K562 (cell line): ENCODE results near the gene XPO4. TPM values are rescaled to one million over a fixed set of nuclear protein-coding genes. Genes with fewer than 3 reads are reported as not detected.

Experiments
- ATAC-seq: fragments of 200-7000 bp; cut with Tn5 transposase; 3 replicates; pipeline ENCODE4 v1.9.1; 2020; ENCODE audit warnings: moderate library complexity
- BruUV-seq: library from RNA; stranded (reverse); fragments of 400-500 nt; replicated peaks from 2 replicates; lab custom pipeline; 2021; lab: Mats Ljungman, UMichigan
- CTCF ChIA-PET: fragments of 300-600 bp; formaldehyde crosslinking; extraction: SDS; loops from one replicate; lab custom pipeline; 2021; ENCODE audit warnings: low intra/inter-chr PET ratio; lab: Yijun Ruan, JAX
- POLR2A ChIA-PET: fragments of 300-600, 350-650 bp; sonication (Branson Sonifier 250); formaldehyde crosslinking; extraction: SDS; loops from one replicate; lab custom pipeline; 2021; ENCODE audit warnings: antibody characterized with exemption, inconsistent platforms; lab: Yijun Ruan, JAX
- DNase-seq, 4 experiments: peaks; one replicate each; pipeline versions ENCODE4 v3.0.0 to v3.0.0-alpha.2; 2011 to 2018; ENCODE audit warnings: low spot score in 3 of 4, mixed read lengths in 3 of 4; ENCODE audit errors: extremely low read depth in 1 of 4
- FAIRE-seq: peaks from 2 replicates; lab custom pipeline; 2011; peaks lifted over from hg19 to GRCh38; lab: Jason Lieb, UNC
- H2AFZ ChIP-seq: 2 replicates; pipeline ENCODE4 v1.6.0; 2011; ENCODE audit warnings: low read depth, low read length, control low read depth, inconsistent platforms
- H3K27ac ChIP-seq: fragments of 200-600 bp; 3 replicates; pipeline ENCODE4 v1.8.0; 2011; ENCODE audit warnings: low read depth, mild to moderate bottlenecking, control low read depth, inconsistent platforms, low read length, moderate library complexity, mixed read lengths; ENCODE audit errors: extremely low read depth
- H3K27me3 ChIP-seq, 2 experiments: fragments of 300-600 bp in 1 of 2; 2 replicates in 1 of 2; 3 replicates in 1 of 2; pipeline versions ENCODE4 v1.6.0 to v1.8.0; 2011; ENCODE audit warnings: inconsistent platforms in 2 of 2, low read length in 2 of 2, mild to moderate bottlenecking in 1 of 2, mixed read lengths in 1 of 2, moderate library complexity in 1 of 2; ENCODE audit not compliant: control insufficient read depth in 2 of 2, insufficient read depth in 2 of 2
- H3K36me3 ChIP-seq: fragments of 300-600 bp; 3 replicates; pipeline ENCODE4 v1.8.0; 2011; ENCODE audit warnings: mild to moderate bottlenecking, low read length, inconsistent platforms; ENCODE audit not compliant: control insufficient read depth, insufficient read depth
- H3K4me1 ChIP-seq, 2 experiments: fragments of 200-600 bp in 1 of 2; replicated peaks in 1 of 2; 2 replicates in 1 of 2; 3 replicates in 1 of 2; pipeline versions ENCODE4 v1.5.1 to v1.8.0; 2011; ENCODE audit warnings: inconsistent platforms in 2 of 2, low read length in 2 of 2, mild to moderate bottlenecking in 1 of 2, mixed read lengths in 1 of 2, moderate library complexity in 1 of 2; ENCODE audit not compliant: control insufficient read depth in 2 of 2, insufficient read depth in 2 of 2
- H3K4me2 ChIP-seq: 2 replicates; pipeline ENCODE4 v1.6.1; 2011; ENCODE audit warnings: low read length, control low read depth, inconsistent platforms, mixed read lengths; ENCODE audit not compliant: insufficient read depth
- H3K4me3 ChIP-seq: fragments of 200-600 bp; sonication (generic), shearing (Covaris generic); 2 replicates; pipeline ENCODE4 v1.5.1; 2016; ENCODE audit warnings: control low read depth, inconsistent platforms
- H3K79me2 ChIP-seq: fragments of 200-600 bp; 3 replicates; pipeline ENCODE4 v1.8.0; 2011; ENCODE audit warnings: low read length, inconsistent platforms; ENCODE audit not compliant: control insufficient read depth, insufficient read depth
- H3K9ac ChIP-seq, 2 experiments: 2 replicates each; pipeline versions ENCODE4 v1.6.0 to v1.6.1; 2011; ENCODE audit warnings: low read depth in 2 of 2, low read length in 2 of 2, control low read depth in 1 of 2, inconsistent platforms in 1 of 2, mild to moderate bottlenecking in 1 of 2, mixed read lengths in 1 of 2; ENCODE audit not compliant: insufficient read depth in 1 of 2
- H3K9me1 ChIP-seq: one replicate; pipeline ENCODE4 v1.6.0; 2011; ENCODE audit warnings: inconsistent platforms, mild to moderate bottlenecking, low read length, moderate library complexity; ENCODE audit not compliant: control insufficient read depth, insufficient read depth
- H3K9me3 ChIP-seq: replicated peaks from 2 replicates; pipeline ENCODE4 v1.5.1; 2011; ENCODE audit warnings: low read depth, low read length, inconsistent platforms; ENCODE audit not compliant: control insufficient read depth, insufficient read depth
- H4K20me1 ChIP-seq: replicated peaks from 2 replicates; pipeline ENCODE4 v1.6.1; 2011; ENCODE audit warnings: low read length, inconsistent platforms, mixed read lengths; ENCODE audit not compliant: control insufficient read depth, insufficient read depth
- CEBPB ChIP-seq: fragments of 450-650 bp; IDR thresholded peaks from 2 replicates; pipeline ENCODE4 v1.6.1; 2016; ENCODE audit warnings: missing genetic modification characterization, missing compliant biosample characterization
- EHMT2 ChIP-seq: fragments of 450-650 bp; IDR thresholded peaks from 2 replicates; pipeline ENCODE4 v1.6.1; 2018; ENCODE audit warnings: antibody characterized with exemption
- ETS2 ChIP-seq: IDR thresholded peaks from 2 replicates; pipeline ENCODE4 v1.6.1; 2016; ENCODE audit warnings: borderline replicate concordance, missing genetic modification characterization, mild to moderate bottlenecking, moderate library complexity, missing compliant biosample characterization; ENCODE audit not compliant: poor library complexity, severe bottlenecking
- FOXK1 ChIP-seq: sonication (generic); formaldehyde crosslinking; IDR thresholded peaks from 2 replicates; pipeline ENCODE4 v1.8.0; 2022; ENCODE audit warnings: missing genetic modification reagents, mild to moderate bottlenecking, borderline replicate concordance
- FOXK2 ChIP-seq, 2 experiments: fragments of 450-650 bp; IDR thresholded peaks in 1 of 2; conservative IDR thresholded peaks in 1 of 2; 2 replicates each; pipeline ENCODE4 v1.6.1; 2016; ENCODE audit warnings: low read depth in 2 of 2, mild to moderate bottlenecking in 1 of 2
- GABPB1 ChIP-seq: sonication (generic); formaldehyde crosslinking; IDR thresholded peaks from 2 replicates; pipeline ENCODE4 v1.8.0; 2022; ENCODE audit warnings: mild to moderate bottlenecking, missing genetic modification reagents
- GATAD2B ChIP-seq: fragments of 450-650 bp; IDR thresholded peaks from 2 replicates; pipeline ENCODE4 v1.6.1; 2017; ENCODE audit warnings: mild to moderate bottlenecking, borderline replicate concordance
- HDAC3 ChIP-seq: fragments of 450-650 bp; IDR thresholded peaks from 2 replicates; pipeline ENCODE4 v1.6.1; 2018; ENCODE audit warnings: borderline replicate concordance, mild to moderate bottlenecking, moderate library complexity; ENCODE audit not compliant: partially characterized antibody
- NFE2L1 ChIP-seq: fragments of 450-650 bp; IDR thresholded peaks from 2 replicates; pipeline ENCODE4 v1.6.1; 2016; ENCODE audit warnings: missing genetic modification characterization, low read depth, mild to moderate bottlenecking, missing compliant biosample characterization, moderate library complexity, borderline replicate concordance
- NR3C1 ChIP-seq: sonication (generic); formaldehyde crosslinking; IDR thresholded peaks from 2 replicates; pipeline ENCODE4 v1.8.1; 2022; ENCODE audit warnings: missing genetic modification reagents
- PRMT5 ChIP-seq: sonication (generic); formaldehyde crosslinking; IDR thresholded peaks from 2 replicates; pipeline ENCODE4 v1.5.0; 2020; ENCODE audit warnings: missing genetic modification reagents
- ZNF23 ChIP-seq: fragments of 250-450 bp; sonication (Bioruptor Pico); IDR thresholded peaks from 2 replicates; pipeline ENCODE4 v1.4.0; 2020; ENCODE audit warnings: mild to moderate bottlenecking
- ZNF3 ChIP-seq: fragments of 250-450 bp; sonication (Bioruptor Pico); IDR thresholded peaks from 2 replicates; pipeline ENCODE4 v1.5.0; 2021; ENCODE audit warnings: mild to moderate bottlenecking, moderate library complexity
- WGBS: fragments of 100-300 bp; shearing (Covaris generic); methylation state at CpG from one replicate; pipeline ENCODE4 v1.1.6; 2016; ENCODE audit warnings: low coverage, mixed read lengths; ENCODE audit not compliant: insufficient coverage; ENCODE audit errors: missing lambda C conversion rate; 5-methylcytosine and 5-hydroxymethylcytosine counted together
- in situ Hi-C: fragments of 300-500 bp; cut with MboI; formaldehyde crosslinking; loops from 4 replicates; pipeline ENCODE4 v1.15.0; 2018; ENCODE audit warnings: inconsistent platforms, mixed read lengths
- intact Hi-C: fragments of 100-400 bp; cut with micrococcal nuclease; formaldehyde crosslinking; loops from 2 replicates; pipeline ENCODE4 v1.14.2; 2022
- polyA plus RNA-seq, 8 experiments: library from polyadenylated mRNA; depleted of rRNA in 4 of 8; stranded (reverse) in 5 of 8; unstranded in 3 of 8; fragments of >200 nt; fragmentation: Nextera tagmentation in 2 of 8; fragmentation: Illumina TruSeq in 1 of 8; extraction: Ambion mirVana in 2 of 8; extraction: Trizol in 1 of 8; gene quantifications; 2 replicates each; pipeline versions ENCODE4 v1.2.1 to v1.2.3, GENCODE V29; 2011 to 2014; ENCODE audit warnings: inconsistent platforms in 1 of 8, missing spikeins in 1 of 8
- total RNA-seq, 7 experiments: library from RNA; depleted of rRNA in 6 of 7; stranded (reverse); fragments of >200 nt in 6 of 7; fragmentation: Illumina TruSeq in 2 of 7; extraction: Trizol in 2 of 7; gene quantifications; 2 replicates each; pipeline versions ENCODE4 v1.2.1 to v1.2.3, GENCODE V29; 2011 to 2021; ENCODE audit warnings: low replicate concordance in 1 of 7
- TF ChIP-seq, protein P1 (sequence below), 3 experiments: fragments of 200-800 bp in 1 of 3; fragments of 250-450 bp in 1 of 3; fragments of 450-650 bp in 1 of 3; sonication (Bioruptor Pico) in 1 of 3; sonication (Bioruptor generic) in 1 of 3; formaldehyde crosslinking in 1 of 3; IDR thresholded peaks; 2 replicates each; pipeline versions ENCODE4 v1.6.1 to v1.8.0; 2016 to 2022; ENCODE audit warnings: mild to moderate bottlenecking in 2 of 3, missing genetic modification characterization in 2 of 3, missing compliant biosample characterization in 1 of 3, moderate library complexity in 1 of 3
- TF ChIP-seq, protein P2 (sequence below): fragments of 250-450 bp; sonication (Bioruptor Pico); IDR thresholded peaks from 2 replicates; pipeline ENCODE4 v1.4.0; 2020; ENCODE audit warnings: borderline replicate concordance

XPO4 gene
- total and polyA plus RNA-seq, 9 of the 15 experiments (the other 6 are each of a cell fraction or from before 2014, with no cell fraction given), result 5.5 to 25.1 (median 17.5) TPM

DNA sequence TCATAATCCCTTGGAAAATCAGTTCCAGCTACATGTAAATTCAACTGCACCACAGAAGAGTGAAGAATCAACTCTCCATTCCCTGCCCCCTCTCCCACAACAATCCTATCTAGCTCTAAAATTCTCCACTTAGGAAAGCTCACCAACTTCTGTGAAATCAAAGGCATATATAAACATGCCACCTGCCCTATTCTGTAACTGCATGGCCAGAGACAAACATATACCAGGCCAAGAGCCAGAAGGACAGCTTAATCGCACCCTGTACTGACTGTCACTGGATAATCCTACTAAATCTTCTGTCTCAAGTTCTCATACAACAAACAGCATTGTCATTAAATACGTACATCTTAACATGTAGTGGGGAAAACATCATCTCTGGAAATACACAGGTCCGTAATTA, 70.6 kb downstream of the XPO4 start (continued):
- TF ChIP-seq, protein P1, sequence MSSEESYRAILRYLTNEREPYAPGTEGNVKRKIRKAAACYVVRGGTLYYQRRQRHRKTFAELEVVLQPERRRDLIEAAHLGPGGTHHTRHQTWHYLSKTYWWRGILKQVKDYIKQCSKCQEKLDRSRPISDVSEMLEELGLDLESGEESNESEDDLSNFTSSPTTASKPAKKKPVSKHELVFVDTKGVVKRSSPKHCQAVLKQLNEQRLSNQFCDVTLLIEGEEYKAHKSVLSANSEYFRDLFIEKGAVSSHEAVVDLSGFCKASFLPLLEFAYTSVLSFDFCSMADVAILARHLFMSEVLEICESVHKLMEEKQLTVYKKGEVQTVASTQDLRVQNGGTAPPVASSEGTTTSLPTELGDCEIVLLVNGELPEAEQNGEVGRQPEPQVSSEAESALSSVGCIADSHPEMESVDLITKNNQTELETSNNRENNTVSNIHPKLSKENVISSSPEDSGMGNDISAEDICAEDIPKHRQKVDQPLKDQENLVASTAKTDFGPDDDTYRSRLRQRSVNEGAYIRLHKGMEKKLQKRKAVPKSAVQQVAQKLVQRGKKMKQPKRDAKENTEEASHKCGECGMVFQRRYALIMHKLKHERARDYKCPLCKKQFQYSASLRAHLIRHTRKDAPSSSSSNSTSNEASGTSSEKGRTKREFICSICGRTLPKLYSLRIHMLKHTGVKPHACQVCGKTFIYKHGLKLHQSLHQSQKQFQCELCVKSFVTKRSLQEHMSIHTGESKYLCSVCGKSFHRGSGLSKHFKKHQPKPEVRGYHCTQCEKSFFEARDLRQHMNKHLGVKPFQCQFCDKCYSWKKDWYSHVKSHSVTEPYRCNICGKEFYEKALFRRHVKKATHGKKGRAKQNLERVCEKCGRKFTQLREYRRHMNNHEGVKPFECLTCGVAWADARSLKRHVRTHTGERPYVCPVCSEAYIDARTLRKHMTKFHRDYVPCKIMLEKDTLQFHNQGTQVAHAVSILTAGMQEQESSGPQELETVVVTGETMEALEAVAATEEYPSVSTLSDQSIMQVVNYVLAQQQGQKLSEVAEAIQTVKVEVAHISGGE (CRISPR knock-in tag; IDR thresholded peaks at IDR 0.05), result no peak
- TF ChIP-seq GATAD2B (no peak), NR3C1 (CRISPR knock-in tag) (no peak)
- TF ChIP-seq, all 486 proteins: peak for 0

DNA sequence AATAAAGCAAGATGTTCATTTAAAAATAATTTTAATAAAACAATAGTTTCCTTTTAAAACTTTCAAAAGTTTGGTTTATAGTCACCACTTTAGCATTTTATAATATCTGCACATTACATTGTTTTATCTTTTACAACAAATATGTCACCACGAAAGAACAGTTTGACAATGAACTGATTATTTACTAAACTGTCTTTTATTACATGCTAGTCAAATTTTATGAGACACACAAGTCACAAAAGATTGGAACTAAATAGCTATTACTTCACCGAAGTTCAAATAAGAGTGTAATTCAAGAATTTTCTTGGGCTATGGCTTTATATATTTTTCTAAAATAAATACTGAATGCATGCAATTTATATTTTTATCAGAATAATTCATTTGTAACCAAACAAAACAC, 71.3 kb downstream of the XPO4 start:
- Histone ChIP-seq H2AFZ (no peak overlapping the region), H3K79me2 (no peaks in the 10 kb centered on the region; the same call in 2 of the 3 replicates), H3K4me3 (no peak overlapping the region), H3K4me2 (no peak overlapping the region), H3K27ac (no peak overlapping the region), H3K9me1 (no peaks in the 10 kb centered on the region), H4K20me1 (no peaks in the 10 kb centered on the region; the same call in 1 of the 2 replicates), H3K9me3 (no peaks in the 10 kb centered on the region), H3K4me1 (no peaks in the 10 kb centered on the region), H3K27me3 (no peaks in the 10 kb centered on the region), H3K9ac (no peak overlapping the region), H3K36me3 (peaks cover 37% of the 10 kb centered on the region; the same call in 2 of the 3 replicates)
- TF ChIP-seq PRMT5 (CRISPR knock-in tag), result no peak
- TF ChIP-seq CEBPB, result no peak
- no peak for TF ChIP-seq GABPB1 (CRISPR knock-in tag)
- no peak for TF ChIP-seq HDAC3
- TF ChIP-seq, protein P2, sequence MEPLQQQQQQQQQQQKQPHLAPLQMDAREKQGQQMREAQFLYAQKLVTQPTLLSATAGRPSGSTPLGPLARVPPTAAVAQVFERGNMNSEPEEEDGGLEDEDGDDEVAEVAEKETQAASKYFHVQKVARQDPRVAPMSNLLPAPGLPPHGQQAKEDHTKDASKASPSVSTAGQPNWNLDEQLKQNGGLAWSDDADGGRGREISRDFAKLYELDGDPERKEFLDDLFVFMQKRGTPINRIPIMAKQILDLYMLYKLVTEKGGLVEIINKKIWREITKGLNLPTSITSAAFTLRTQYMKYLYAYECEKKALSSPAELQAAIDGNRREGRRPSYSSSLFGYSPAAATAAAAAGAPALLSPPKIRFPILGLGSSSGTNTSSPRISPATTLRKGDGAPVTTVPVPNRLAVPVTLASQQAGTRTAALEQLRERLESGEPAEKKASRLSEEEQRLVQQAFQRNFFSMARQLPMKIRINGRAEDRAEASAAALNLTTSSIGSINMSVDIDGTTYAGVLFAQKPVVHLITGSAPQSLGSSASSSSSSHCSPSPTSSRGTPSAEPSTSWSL (CRISPR knock-in tag), result no peak
- no peak for TF ChIP-seq NFE2L1 (tag)
- TF ChIP-seq ZNF3, result no peak
- no peak for TF ChIP-seq EHMT2
- TF ChIP-seq FOXK2 (conservative IDR thresholded peaks at IDR 0.05 in 1 of 2, IDR thresholded peaks at IDR 0.05 in 1 of 2; ENCODE audit: low read depth in 2 of 2), result no peak
- TF ChIP-seq ZNF23 (CRISPR knock-in tag), result no peak
- TF ChIP-seq ETS2 (tag), result no peak
- TF ChIP-seq FOXK1 (CRISPR knock-in tag), result no peak
- ChIA-PET CTCF (no interaction called here), POLR2A (no interaction called here)
- no peak for ATAC-seq
- in situ Hi-C loops (no loop called here), intact Hi-C loops (no loop called here)
- DNase-seq, result no peak
- no TSS peak for BruUV-seq
- WGBS, result 71% methylated on average over 2 of the region's 2 CpGs
- FAIRE-seq, result no peak
